Naive B cell (primary cell): ENCODE measurements around the gene LRRC32. TPM values are rescaled to one million over a fixed set of nuclear protein-coding genes. Genes with fewer than 3 reads are reported as not detected.
A peak's percentile ranks its signal among the peaks of the same experiment; 100 is the strongest.

Experiments
- ATAC-seq, 2 donors: fragments of 150-1000 bp; cut with Tn5 transposase; 2 replicates each; pipeline ENCODE4 v1.10.0; 2021; ENCODE audit warnings: low read depth in 2 of 2, mild to moderate bottlenecking in 2 of 2, moderate library complexity in 2 of 2
- DNase-seq: peaks from one replicate; pipeline ENCODE4 v3.0.0; 2022
- H3K27ac Mint-ChIP-seq, 6 donors: one replicate each; pipeline ENCODE4 v1.8.0; 2020 to 2022; ENCODE audit warnings: mild to moderate bottlenecking in 6 of 6, mixed read lengths in 6 of 6, moderate library complexity in 5 of 6, inconsistent platforms in 2 of 6
- H3K27me3 Mint-ChIP-seq, 3 donors: one replicate each; pipeline ENCODE4 v1.8.0; 2021 to 2022; ENCODE audit warnings: mixed read lengths in 3 of 3, mild to moderate bottlenecking in 1 of 3
- H3K36me3 Mint-ChIP-seq, 2 donors: one replicate each; pipeline ENCODE4 v1.8.0; 2020 to 2022; ENCODE audit warnings: mixed read lengths in 2 of 2, inconsistent platforms in 1 of 2, mild to moderate bottlenecking in 1 of 2
- H3K4me1 Mint-ChIP-seq, 3 donors: one replicate each; pipeline ENCODE4 v1.8.0; 2020 to 2022; ENCODE audit warnings: mixed read lengths in 3 of 3, inconsistent platforms in 1 of 3, mild to moderate bottlenecking in 1 of 3, moderate library complexity in 1 of 3
- H3K4me3 Mint-ChIP-seq, 8 donors: one replicate each; pipeline ENCODE4 v1.8.0; 2020 to 2022; ENCODE audit warnings: mild to moderate bottlenecking in 8 of 8, mixed read lengths in 8 of 8, moderate library complexity in 8 of 8, inconsistent platforms in 2 of 8
- H3K9me3 Mint-ChIP-seq, 7 donors: one replicate each; pipeline ENCODE4 v1.8.0; 2020 to 2022; ENCODE audit warnings: mixed read lengths in 7 of 7, mild to moderate bottlenecking in 5 of 7, inconsistent platforms in 2 of 7, moderate library complexity in 1 of 7
- polyA plus RNA-seq, 6 donors: library from polyadenylated mRNA; unstranded; fragments of 300-500 nt; fragmentation: Illumina TruSeq; gene quantifications; one replicate each; pipeline ENCODE4 v1.2.3, GENCODE V29; 2021; ENCODE audit warnings: low read depth in 6 of 6

The LRRC32 gene
- polyA plus RNA-seq, 6 donors from 2014 or later: 0.13 to 1.9 TPM; not detected in 4

DNA sequence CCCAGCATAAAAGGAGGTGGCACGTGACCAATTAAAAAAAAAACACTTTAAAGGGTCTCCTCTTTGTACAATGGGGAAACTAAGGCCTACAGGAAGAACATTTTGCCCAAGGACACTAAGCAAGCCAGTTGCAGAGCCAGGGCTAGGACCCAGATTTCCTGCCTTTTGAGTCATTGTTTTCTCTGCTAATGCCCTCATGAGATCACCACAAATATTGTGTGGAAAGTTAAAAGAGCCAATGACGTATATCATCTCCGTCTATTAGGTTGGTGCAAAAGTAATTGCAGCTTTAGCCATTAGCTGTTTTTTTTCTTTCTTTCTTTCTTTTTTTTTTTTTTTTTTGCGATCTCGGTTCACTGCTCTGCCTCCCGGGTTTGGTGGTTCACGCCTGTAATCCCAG lies 24.1 kb upstream of the LRRC32 start:
- H3K4me1 Mint-ChIP-seq: peaks cover 0 to 7% (median 4%) of the 10 kb centered on the region in 3 donors
- H3K9me3 Mint-ChIP-seq: no peaks in the 10 kb centered on the region
- no peak overlapping the region for H3K4me3 Mint-ChIP-seq
- no peak for DNase-seq
- no peak for ATAC-seq
- H3K27ac Mint-ChIP-seq: no peak overlapping the region
- peaks cover 14 to 50% (median 50%) of the 10 kb centered on the region in 3 donors for H3K27me3 Mint-ChIP-seq
- H3K36me3 Mint-ChIP-seq: no peaks in the 10 kb centered on the region

DNA sequence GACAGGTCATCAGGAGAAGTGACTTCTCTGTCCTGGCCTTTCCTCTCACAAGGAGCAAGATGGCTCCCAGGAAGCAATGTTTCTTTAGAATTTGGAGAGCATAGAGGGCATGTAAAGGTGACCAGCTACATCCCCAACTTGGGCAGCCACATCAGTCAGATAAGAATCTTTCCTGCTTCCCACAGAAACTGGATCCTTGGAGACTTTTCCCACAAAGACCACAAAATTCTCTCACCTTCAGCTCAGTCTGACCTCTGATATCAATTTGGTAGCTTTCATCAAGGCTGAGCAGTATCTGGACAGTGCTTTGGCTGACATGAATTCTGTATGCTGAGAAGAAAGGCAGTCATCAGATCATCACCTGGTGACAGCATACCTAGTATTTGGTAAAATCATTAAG lies 23.3 kb upstream of the LRRC32 start:
- DNase-seq (no peak), ATAC-seq (no peak)
- no peak overlapping the region for H3K27ac Mint-ChIP-seq
- H3K4me3 Mint-ChIP-seq: no peak overlapping the region
- no peaks in the 10 kb centered on the region for H3K36me3 Mint-ChIP-seq
- H3K27me3 Mint-ChIP-seq: peaks cover 16 to 50% (median 50%) of the 10 kb centered on the region in 3 donors
- no peaks in the 10 kb centered on the region for H3K9me3 Mint-ChIP-seq
- H3K4me1 Mint-ChIP-seq: peaks cover 0 to 8% (median 7%) of the 10 kb centered on the region in 3 donors

DNA sequence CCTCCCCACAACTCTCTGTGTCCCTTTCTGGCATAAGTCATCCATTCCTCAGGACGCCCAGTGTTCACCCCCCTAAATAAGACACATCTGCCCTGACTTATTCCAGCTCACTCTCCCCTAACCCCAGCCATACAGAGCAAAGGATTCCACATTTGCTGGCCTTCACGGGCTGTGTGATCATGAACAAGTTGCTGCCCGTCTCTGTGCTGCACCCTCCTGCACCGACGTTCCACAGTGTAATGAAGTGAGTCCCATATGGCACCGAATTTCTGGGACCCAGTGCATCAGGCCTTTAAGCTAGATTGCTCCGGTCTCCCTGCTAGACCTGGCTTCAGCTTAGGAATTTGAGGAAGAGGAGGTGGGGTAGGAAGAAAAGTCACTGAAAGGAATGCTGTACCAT lies 22.4 kb upstream of the LRRC32 start:
- Mint-ChIP-seq H3K4me1 (peaks cover 2 to 8% (median 7%) of the 10 kb centered on the region in 3 donors), H3K27ac (peak overlapping the region in 1 of 6 donors; percentile 62)
- no peak for DNase-seq

DNA sequence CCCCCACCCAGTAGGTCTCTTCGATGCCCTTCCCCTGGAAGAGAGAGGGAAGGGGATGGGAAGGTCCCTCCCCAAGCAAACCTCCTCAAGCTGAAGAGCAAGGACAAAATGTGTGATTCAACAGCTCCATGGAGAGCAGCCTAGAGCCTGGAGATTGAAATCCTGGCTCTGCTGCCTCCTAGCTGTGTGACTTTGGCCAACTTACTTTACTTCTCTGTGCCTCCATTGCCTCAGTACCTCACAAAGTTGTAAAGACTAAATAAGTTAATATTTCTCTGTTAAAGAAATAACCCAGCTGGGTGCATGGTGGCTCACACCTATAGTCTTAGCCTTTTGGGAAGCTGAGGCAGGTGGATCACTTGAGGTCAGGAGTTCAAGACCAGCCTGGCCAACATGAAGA lies 21.1 kb upstream of the LRRC32 start:
- Mint-ChIP-seq H3K4me1 (peaks cover 11 to 16% (median 14%) of the 10 kb centered on the region in 3 donors), H3K9me3 (no peaks in the 10 kb centered on the region), H3K4me3 (no peak overlapping the region), H3K27me3 (peaks cover 19 to 49% (median 44%) of the 10 kb centered on the region in 3 donors), H3K36me3 (no peaks in the 10 kb centered on the region), H3K27ac (no peak overlapping the region)
- ATAC-seq: no peak
- no peak for DNase-seq

More for the DNA sequence above, 22.4 kb upstream of the LRRC32 start:
- no peaks in the 10 kb centered on the region for H3K36me3 Mint-ChIP-seq
- no peak for ATAC-seq
- H3K27me3 Mint-ChIP-seq: peaks cover 19 to 48% (median 45%) of the 10 kb centered on the region in 3 donors
- H3K9me3 Mint-ChIP-seq: no peaks in the 10 kb centered on the region
- no peak overlapping the region for H3K4me3 Mint-ChIP-seq

DNA sequence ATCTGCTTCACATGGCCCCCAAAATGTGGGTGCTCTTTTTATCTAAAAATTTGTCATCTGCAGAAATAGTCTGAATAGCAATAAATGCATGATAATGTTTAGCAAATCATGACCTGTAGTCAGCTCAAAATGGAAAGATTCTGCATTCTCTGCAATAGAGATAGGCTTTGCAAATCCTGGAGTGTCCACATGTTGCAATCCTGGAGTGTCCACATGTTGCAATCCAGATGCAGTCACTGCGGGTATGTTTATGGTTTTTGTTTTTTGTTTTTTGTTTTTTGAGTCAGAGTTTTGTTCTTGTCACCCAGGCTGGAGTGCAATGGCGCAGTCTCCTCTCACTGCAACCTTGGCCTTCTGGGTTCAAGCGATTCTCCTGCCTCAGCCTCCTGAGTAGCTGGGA lies 20.2 kb upstream of the LRRC32 start:
- H3K9me3 Mint-ChIP-seq: no peaks in the 10 kb centered on the region
- peaks cover 25 to 46% (median 40%) of the 10 kb centered on the region in 3 donors for H3K27me3 Mint-ChIP-seq
- DNase-seq: no peak
- ATAC-seq: no peak
- H3K27ac Mint-ChIP-seq: no peak overlapping the region
- no peaks in the 10 kb centered on the region for H3K36me3 Mint-ChIP-seq
- H3K4me3 Mint-ChIP-seq: no peak overlapping the region
- peaks cover 18 to 23% (median 23%) of the 10 kb centered on the region in 3 donors for H3K4me1 Mint-ChIP-seq

DNA sequence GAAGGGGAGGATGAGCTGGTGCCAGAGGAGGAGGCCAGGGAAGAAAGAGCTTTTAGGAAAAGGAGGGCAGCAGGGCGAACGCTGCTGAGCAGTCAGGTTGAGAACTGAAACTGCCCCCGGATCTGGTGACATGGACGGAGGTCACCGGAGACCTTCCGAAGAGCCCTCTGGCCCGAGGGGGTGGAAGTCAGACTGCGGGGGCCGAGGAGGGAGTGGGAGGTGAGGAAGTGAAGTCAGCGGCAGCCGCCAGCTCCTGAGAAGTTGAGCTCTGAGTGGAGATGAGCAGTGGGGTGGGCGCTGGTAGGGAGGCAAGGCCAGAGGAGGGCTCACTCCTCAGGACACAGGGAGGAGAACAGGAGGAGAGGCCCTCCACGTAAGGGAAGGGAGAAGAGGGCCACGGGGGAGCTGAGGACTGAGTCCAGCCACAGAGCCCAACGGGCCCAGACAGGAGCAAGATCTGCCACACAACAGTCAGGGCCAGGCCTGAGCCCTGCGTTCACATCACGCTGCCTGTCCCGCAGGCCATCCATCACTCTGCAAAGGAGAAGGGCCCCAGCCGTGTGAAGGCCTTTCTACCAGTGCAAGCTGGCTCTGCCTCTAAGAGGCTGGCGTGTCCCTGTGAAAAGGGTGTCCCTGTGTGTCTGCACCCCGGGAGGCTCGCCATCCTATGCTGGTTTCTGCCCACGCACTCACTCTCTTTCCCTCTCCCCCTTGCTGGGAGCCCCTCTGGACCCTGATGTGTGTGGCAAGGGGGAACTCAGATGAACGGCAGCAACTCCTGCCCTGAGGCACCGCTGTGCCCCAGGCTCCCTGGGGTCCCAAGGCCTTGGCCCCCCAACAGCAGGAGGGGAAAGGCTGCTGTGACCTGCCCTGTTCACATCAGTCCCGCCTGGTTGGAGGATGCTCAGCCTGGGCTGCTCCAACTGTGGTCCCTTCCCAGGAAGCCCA lies 19.0 kb upstream of the LRRC32 start:
- H3K36me3 Mint-ChIP-seq: no peaks in the 10 kb centered on the region
- no peak overlapping the region for H3K4me3 Mint-ChIP-seq
- H3K27ac Mint-ChIP-seq: peak overlapping the region in 1 of 6 donors; percentile 96
- H3K9me3 Mint-ChIP-seq: no peaks in the 10 kb centered on the region
- peaks cover 23 to 33% (median 26%) of the 10 kb centered on the region in 3 donors for H3K4me1 Mint-ChIP-seq
- ATAC-seq: no peak
- DNase-seq: no peak
- H3K27me3 Mint-ChIP-seq: peaks cover 31 to 45% (median 43%) of the 10 kb centered on the region in 3 donors

DNA sequence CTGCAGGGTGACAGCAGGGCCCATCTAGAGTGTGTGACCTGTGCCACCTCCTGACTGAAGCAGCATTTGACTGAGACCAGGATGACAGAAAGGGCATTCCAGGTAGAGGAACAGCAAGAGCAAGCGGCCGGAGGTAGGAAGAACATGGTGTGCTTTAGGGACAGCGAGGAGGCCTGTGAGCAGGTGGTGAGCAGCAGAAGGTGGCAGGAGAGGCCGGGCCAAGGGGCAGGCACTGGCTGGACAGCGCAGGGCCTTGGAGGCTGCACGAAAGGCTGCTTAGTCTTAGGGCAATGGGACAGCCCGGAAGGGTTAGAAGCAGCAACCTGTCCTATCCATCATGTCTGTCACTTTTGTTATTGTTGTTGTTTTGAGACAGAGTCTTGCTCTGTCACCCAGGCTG lies 17.6 kb upstream of the LRRC32 start:
- Mint-ChIP-seq H3K27me3 (peaks cover 39 to 55% (median 47%) of the 10 kb centered on the region in 3 donors), H3K9me3 (no peaks in the 10 kb centered on the region), H3K27ac (peak overlapping the region in 1 of 6 donors; percentile 21), H3K36me3 (no peaks in the 10 kb centered on the region), H3K4me1 (peaks cover 23 to 37% (median 29%) of the 10 kb centered on the region in 3 donors), H3K4me3 (no peak overlapping the region)
- ATAC-seq (no peak), DNase-seq (no peak)

DNA sequence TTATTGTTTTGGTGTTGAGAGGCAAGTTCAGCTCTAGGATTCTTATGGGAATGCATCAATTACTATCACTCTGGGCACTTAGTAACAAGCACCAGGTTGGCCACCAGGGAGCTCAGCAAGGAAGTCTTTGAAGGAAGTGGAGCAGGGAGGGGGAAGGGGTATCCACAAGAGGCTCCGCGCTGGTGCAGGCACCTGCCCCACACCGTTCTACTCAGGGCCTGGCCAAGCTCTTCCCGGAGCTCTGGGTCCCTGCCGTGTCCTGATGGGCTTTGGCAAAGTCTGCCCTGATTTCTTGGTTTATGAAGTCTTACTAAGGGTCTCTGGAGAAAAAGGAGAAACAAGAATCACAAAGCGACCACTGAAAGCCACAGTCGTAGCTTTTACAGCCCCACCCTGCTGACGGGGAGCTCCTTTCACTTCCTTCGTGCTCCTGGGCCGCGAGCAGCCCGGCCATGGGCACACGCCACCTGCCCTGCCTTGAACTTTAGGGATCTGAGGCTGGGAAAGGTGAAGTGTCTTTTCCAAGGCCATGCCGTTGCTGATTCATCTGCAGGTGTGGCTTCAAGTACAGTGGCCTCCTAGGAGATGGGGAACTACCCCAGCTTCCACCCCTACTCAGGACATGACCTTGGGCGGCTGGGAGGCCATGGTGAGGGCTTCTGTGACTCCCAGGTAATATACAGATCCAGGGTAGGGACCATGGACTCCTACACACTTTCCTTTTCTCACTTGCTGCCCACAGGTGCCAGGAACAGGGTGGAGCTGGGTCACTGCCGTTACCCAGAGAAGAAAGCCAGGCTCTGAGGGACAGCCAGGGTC lies 15.9 kb upstream of the LRRC32 start:
- peaks cover 29 to 45% (median 36%) of the 10 kb centered on the region in 3 donors for H3K4me1 Mint-ChIP-seq
- H3K27me3 Mint-ChIP-seq: peaks cover 43 to 55% (median 49%) of the 10 kb centered on the region in 3 donors
- H3K27ac Mint-ChIP-seq: peak overlapping the region; percentile 24 to 97 (median 70)
- DNase-seq: peak; percentile 62
- peak overlapping the region; percentile 70 to 94 (median 86) for H3K4me3 Mint-ChIP-seq
- peaks cover 0 to under 1% (median 0%) of the 10 kb centered on the region in 7 donors for H3K9me3 Mint-ChIP-seq
- ATAC-seq: peak; percentile 85 to 89
- no peaks in the 10 kb centered on the region for H3K36me3 Mint-ChIP-seq

DNA sequence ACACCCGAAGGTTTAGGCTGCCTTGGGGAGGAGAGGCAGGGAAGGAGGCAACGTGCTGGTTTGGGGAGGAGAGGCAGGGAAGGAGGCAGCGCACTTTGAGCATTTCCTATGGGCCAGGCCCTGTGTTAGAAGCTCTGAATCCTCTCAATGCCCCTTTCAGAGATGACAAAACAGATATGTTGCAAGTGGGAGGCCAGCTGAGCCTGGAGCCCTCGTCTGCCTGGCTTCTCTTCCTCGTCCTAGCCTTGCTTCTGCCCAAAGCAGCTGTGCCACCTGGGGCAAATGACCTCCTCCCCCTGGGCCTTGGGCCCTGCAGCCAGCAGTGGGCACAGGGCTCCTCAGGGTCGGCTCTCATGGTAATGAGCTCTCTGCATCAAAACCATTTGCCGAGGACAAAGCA lies 15.3 kb upstream of the LRRC32 start:
- Mint-ChIP-seq H3K27ac (peak overlapping the region in 3 of 6 donors; percentile 69 to 97 (median 84)), H3K4me1 (peaks cover 29 to 45% (median 43%) of the 10 kb centered on the region in 3 donors), H3K4me3 (peak overlapping the region; percentile 70 to 94 (median 86)), H3K9me3 (peaks cover 0 to 1% (median 0%) of the 10 kb centered on the region in 7 donors), H3K36me3 (no peaks in the 10 kb centered on the region), H3K27me3 (peaks cover 48 to 55% (median 55%) of the 10 kb centered on the region in 3 donors)
- ATAC-seq (no peak), DNase-seq (no peak)

DNA sequence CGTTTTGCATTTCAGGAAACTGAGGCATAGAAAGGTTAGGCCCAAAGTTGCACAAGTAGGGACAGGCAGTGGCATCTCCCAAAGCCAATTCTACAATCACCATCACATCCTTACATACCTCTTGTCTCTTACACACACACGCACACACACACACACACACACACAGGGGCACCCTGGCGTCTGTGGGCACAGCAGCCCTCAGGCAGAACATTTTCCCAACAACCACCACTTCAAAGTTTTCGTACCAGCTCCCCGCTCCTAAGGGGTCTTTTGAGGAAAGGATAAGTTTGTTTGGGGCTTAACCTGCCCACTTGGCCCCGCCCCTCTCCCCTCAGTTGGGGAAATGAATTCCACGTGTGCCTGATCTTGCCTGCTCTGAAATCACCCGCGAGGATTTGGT lies 14.7 kb upstream of the LRRC32 start:
- no peak for DNase-seq
- peak overlapping the region in 4 of 8 donors; percentile 6 to 69 (median 58) for H3K4me3 Mint-ChIP-seq

DNA sequence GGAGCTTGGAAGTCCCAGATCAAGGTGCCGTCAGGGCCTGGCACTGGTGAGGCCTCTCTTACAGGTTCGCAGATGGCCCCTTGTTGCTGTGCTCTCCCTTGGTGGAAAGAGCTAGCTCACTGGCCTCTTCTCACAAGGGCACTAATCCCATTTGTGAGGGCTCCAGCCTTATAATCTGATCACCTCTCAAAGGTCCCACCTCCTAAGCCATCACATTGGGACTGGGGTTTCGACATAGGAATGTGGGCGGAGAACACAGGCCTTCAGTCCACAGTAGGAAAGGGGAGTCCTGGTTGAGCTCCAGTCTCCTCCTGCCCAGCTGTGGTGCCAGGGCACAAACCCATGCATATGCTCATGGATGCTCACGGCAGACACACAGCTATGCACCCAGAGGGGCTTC lies 14.0 kb upstream of the LRRC32 start:
- no peak for DNase-seq
- H3K4me1 Mint-ChIP-seq: peaks cover 32 to 50% (median 44%) of the 10 kb centered on the region in 3 donors
- H3K36me3 Mint-ChIP-seq: no peaks in the 10 kb centered on the region
- H3K9me3 Mint-ChIP-seq: peaks cover 0 to 1% (median 0%) of the 10 kb centered on the region in 7 donors
- ATAC-seq: no peak
- peak overlapping the region in 1 of 8 donors; percentile 72 for H3K4me3 Mint-ChIP-seq
- H3K27ac Mint-ChIP-seq: peak overlapping the region in 1 of 6 donors; percentile 52
- H3K27me3 Mint-ChIP-seq: peaks cover 55 to 62% (median 57%) of the 10 kb centered on the region in 3 donors

More for the DNA sequence above, 14.7 kb upstream of the LRRC32 start:
- peaks cover 50 to 57% (median 52%) of the 10 kb centered on the region in 3 donors for H3K27me3 Mint-ChIP-seq
- H3K36me3 Mint-ChIP-seq: no peaks in the 10 kb centered on the region
- H3K4me1 Mint-ChIP-seq: peaks cover 30 to 45% (median 44%) of the 10 kb centered on the region in 3 donors
- ATAC-seq: no peak
- no peak overlapping the region for H3K27ac Mint-ChIP-seq
- H3K9me3 Mint-ChIP-seq: peaks cover 0 to 1% (median 0%) of the 10 kb centered on the region in 7 donors

DNA sequence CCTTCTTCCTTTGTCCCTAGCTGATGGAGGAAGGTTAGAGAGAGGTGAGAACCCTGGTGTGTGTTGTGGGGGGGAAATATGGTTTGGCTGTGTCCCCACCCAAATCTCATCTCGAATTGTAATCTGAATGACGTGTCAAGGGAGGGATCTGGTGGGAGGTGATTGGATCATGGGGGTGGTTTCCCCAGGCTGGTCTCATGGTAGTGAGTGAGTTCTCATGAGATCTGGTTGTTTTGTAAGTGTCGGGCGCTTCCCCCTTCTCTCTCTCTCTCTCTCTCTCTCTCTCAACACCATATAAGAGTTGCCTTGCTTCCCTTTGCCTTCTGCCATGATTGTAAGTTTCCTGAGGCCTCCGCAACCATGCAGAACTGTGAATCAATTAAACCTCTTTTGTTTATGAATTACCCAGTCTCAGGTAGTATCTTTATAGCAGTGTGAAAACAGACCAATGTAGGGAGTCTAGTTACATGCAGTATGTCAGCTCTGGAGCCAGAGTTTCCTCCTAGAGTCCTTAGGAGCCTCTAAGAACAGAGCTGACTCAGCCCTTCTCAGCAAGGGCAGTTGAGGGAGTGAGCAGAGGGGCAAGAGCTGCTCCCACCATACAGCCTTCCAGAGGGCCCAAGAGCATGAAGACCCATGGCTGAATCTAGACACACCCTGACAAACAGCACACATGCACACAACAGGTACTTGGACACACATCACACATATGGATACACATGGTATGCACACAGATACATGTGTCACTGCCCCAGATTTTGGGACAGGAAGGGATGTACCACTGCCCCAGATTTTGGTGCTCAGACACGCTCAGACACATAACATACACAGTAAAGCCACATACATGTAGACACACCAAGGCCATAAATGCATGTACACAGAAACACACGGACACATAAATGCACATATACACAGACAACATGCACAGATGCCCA lies 12.9 kb upstream of the LRRC32 start:
- Mint-ChIP-seq H3K9me3 (peaks cover 0 to 1% (median 0%) of the 10 kb centered on the region in 7 donors), H3K4me3 (peak overlapping the region in 1 of 8 donors; percentile 42), H3K36me3 (no peaks in the 10 kb centered on the region), H3K27me3 (peaks cover 55 to 62% (median 60%) of the 10 kb centered on the region in 3 donors), H3K4me1 (peaks cover 34 to 59% (median 51%) of the 10 kb centered on the region in 3 donors), H3K27ac (peak overlapping the region in 2 of 6 donors; percentile 14 to 88)
- ATAC-seq (no peak), DNase-seq (no peak)
